Activated CD4-positive, CD25-positive, alpha-beta regulatory T cell treated with anti-CD3 and anti-CD28 coated beads, Interleukin-2, amount 50 U/mL, for 24 hours (primary cell): ENCODE data around the gene CRABP1.

Experiments
- ATAC-seq, 2 donors: fragments of 150-1000 bp; cut with Tn5 transposase; one replicate each; pipeline ENCODE4 v1.10.0; 2021; ENCODE audit warnings: mild to moderate bottlenecking in 1 of 2, moderate library complexity in 1 of 2

The CRABP1 gene

GRCh38 chr15:78317145-78317836 is 22.9 kb upstream of the CRABP1 start:
- no peak for ATAC-seq

GRCh38 chr15:78319588-78319987 is 20.6 kb upstream of the CRABP1 start:
- ATAC-seq = no peak

- no peak for ATAC-seq
Measured at GRCh38 chr15:78320183-78320582, 20.0 kb upstream of the CRABP1 start.

- ATAC-seq = no peak
Measured at GRCh38 chr15:78321041-78321570, 19.0 kb upstream of the CRABP1 start.

- ATAC-seq = no peak
Measured at GRCh38 chr15:78321786-78322185, 18.4 kb upstream of the CRABP1 start.

GRCh38 chr15:78322243-78322642 is 17.9 kb upstream of the CRABP1 start:
- no peak for ATAC-seq

- ATAC-seq = no peak
Measured at GRCh38 chr15:78322724-78323521, 17.2 kb upstream of the CRABP1 start.

- ATAC-seq = no peak
Measured at GRCh38 chr15:78323693-78324092, 16.5 kb upstream of the CRABP1 start.

- no peak for ATAC-seq
Measured at GRCh38 chr15:78324144-78324543, 16.0 kb upstream of the CRABP1 start.

GRCh38 chr15:78325092-78325843 is 14.9 kb upstream of the CRABP1 start:
- no peak for ATAC-seq

GRCh38 chr15:78327466-78327865 is 12.7 kb upstream of the CRABP1 start:
- no peak for ATAC-seq

GRCh38 chr15:78329625-78330024 is 10.5 kb upstream of the CRABP1 start:
- ATAC-seq = no peak

GRCh38 chr15:78334845-78335244 is 5.3 kb upstream of the CRABP1 start:
- no peak for ATAC-seq

- no peak for ATAC-seq
Measured at GRCh38 chr15:78335985-78336384, 4.2 kb upstream of the CRABP1 start.

GRCh38 chr15:78338781-78339180 is 1.4 kb upstream of the CRABP1 start:
- no peak for ATAC-seq

- ATAC-seq = no peak
Measured at GRCh38 chr15:78339559-78339958, 594 bp upstream of the CRABP1 start.

- ATAC-seq = no peak
Measured at GRCh38 chr15:78341057-78341987, 1.2 kb downstream of the CRABP1 start.

GRCh38 chr15:78342021-78342420 is 1.9 kb downstream of the CRABP1 start:
- ATAC-seq = no peak

GRCh38 chr15:78343276-78344060 is 3.3 kb downstream of the CRABP1 start:
- no peak for ATAC-seq

GRCh38 chr15:78345396-78346125 is 5.4 kb downstream of the CRABP1 start:
- no peak for ATAC-seq
